ENCODE data around the gene NELFE.
"Not testable (repeated sequence)": the region's sequence is repeated elsewhere in the genome, so short reads cannot be mapped to it uniquely, and the experiment has no call there.

The NELFE gene

DNA sequence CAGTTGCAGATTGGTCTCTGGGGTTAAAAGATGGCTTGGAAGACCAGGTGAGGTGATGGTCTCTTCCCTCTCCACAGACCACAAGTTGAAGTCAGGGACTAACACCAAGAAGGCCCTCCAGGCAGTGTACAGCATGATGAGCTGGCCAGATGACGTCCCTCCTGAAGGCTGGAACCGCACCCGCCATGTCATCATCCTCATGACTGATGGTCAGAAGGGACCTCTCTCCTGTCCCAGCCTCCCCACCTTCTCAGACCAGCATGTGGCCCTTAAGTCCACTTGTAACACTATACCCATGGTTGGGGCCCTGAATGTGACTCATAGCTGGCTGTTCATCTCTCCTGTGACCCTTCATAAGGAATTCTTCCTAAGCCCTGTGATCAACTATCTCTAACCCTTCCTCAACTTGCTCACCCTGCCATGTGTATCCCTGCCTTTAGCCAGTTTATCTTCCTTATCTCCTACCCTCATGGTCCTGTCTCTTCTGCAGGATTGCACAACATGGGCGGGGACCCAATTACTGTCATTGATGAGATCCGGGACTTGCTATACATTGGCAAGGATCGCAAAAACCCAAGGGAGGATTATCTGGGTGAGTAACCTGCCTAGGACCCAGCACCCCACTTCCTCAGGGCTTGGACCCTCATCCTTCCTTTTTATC is 9.9 kb downstream of the NELFE start:
- DNase-seq (ENCODE audit: low read depth): no peak

DNA sequence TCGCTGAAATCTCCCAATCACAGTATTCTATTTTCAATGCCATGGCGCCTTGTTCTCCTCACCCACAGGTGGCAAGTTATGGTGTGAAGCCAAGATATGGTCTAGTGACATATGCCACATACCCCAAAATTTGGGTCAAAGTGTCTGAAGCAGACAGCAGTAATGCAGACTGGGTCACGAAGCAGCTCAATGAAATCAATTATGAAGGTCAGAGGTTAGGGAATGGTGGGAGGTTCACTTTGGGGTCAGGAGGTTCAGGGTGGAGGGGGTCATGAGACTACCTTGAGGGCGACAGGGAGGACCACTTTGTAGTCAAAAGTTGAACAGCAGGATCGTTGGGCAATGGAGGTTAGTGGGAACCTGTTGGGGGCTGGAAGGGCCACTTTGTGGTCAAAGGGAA is 10.5 kb downstream of the NELFE start:
- no peak for DNase-seq (ENCODE audit: low read depth)

DNA sequence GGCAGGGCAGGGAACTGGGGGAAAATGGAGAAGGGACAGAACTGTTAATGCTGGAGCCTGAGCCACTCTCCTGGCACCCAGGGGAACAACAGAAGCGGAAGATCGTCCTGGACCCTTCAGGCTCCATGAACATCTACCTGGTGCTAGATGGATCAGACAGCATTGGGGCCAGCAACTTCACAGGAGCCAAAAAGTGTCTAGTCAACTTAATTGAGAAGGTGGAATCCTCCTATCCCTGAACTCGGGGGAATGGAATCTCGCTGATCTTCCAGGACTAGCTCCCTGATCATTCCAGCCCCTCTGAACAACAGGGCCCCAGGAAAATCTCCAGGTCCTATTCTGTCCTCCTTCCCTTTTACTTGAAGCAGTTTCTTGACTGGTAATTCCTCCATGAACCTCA is 10.9 kb downstream of the NELFE start:
- DNase-seq (ENCODE audit: low read depth): no peak

DNA sequence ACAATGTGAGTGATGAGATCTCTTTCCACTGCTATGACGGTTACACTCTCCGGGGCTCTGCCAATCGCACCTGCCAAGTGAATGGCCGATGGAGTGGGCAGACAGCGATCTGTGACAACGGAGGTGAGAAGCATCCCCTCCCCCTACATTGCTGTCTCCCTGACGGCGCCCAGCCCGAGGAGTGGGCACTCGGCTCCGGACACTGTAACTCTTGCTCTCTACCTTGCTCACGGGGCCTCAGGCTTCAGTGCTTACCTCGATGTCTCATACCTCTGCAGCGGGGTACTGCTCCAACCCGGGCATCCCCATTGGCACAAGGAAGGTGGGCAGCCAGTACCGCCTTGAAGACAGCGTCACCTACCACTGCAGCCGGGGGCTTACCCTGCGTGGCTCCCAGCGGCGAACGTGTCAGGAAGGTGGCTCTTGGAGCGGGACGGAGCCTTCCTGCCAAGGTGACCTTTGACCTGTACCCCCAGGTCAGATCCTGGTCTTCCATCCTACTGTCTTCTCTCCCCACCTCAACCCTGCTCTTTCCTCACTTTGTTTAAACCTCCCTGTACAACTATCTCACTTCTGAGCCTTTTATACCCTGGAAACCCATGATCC is 11.6 kb downstream of the NELFE start:
- no peak for DNase-seq (ENCODE audit: low read depth)

DNA sequence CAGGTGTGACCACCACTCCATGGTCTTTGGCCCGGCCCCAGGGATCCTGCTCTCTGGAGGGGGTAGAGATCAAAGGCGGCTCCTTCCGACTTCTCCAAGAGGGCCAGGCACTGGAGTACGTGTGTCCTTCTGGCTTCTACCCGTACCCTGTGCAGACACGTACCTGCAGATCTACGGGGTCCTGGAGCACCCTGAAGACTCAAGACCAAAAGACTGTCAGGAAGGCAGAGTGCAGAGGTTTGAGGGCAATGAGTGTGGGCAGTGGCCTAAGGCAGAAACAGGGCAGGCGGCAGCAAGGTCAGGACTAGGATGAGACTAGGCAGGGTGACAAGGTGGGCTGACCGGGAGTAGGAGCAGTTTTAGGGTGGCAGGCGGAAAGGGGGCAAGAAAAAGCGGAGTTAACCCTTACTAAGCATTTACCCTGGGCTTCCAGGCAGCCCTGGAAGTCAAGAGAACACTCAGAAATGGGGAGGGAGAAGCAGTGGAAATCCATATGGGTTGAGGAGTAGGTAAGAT is 12.3 kb downstream of the NELFE start:
- no peak for DNase-seq (ENCODE audit: low read depth)

DNA sequence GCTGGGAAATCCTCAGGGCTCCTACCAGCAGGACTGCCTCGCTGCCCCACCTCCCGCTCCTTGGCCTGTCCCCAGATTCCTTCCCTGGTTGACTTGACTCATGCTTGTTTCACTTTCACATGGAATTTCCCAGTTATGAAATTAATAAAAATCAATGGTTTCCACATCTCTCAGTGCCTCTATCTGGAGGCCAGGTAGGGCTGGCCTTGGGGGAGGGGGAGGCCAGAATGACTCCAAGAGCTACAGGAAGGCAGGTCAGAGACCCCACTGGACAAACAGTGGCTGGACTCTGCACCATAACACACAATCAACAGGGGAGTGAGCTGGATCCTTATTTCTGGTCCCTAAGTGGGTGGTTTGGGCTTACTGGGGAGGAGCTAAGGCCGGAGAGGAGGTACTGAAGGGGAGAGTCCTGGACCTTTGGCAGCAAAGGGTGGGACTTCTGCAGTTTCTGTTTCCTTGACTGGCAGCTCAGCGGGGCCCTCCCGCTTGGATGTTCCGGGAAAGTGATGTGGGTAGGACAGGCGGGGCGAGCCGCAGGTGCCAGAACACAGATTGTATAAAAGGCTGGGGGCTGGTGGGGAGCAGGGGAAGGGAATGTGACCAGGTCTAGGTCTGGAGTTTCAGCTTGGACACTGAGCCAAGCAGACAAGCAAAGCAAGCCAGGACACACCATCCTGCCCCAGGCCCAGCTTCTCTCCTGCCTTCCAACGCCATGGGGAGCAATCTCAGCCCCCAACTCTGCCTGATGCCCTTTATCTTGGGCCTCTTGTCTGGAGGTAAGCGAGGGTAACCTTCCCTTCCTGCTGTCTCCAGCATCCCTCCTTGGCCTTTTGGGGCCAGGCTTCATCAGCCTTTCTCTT is 13.0 kb downstream of the NELFE start, which contains the start of gene CFB:
Gene CFB, plus strand, starts transcription at position 589 of the 863 bp plus-strand sequence. Its CDS starts 127 bp downstream, at position 716.
- no peak for DNase-seq (ENCODE audit: low read depth)

DNA sequence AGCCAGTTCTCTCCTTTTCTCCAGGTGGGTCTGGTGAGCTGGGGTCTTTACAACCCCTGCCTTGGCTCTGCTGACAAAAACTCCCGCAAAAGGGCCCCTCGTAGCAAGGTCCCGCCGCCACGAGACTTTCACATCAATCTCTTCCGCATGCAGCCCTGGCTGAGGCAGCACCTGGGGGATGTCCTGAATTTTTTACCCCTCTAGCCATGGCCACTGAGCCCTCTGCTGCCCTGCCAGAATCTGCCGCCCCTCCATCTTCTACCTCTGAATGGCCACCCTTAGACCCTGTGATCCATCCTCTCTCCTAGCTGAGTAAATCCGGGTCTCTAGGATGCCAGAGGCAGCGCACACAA is 13.6 kb downstream of the NELFE start:
- DNase-seq (ENCODE audit: low read depth): no peak

DNA sequence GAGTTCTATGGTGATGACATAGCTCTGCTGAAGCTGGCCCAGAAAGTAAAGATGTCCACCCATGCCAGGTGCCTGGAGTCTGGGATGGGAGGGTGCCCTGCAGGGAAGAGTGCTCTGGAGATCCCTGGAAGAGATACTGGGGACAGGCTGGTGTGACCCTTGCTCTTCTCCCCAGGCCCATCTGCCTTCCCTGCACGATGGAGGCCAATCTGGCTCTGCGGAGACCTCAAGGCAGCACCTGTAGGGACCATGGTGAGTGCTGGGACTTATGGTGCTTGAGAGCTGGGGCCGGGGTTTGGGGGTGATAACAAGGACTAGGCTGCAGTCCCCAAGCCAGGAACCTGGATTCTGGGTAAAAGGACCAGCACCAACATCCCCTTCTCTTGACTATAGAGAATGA is 15.0 kb downstream of the NELFE start:
- no peak for DNase-seq (ENCODE audit: low read depth)

DNA sequence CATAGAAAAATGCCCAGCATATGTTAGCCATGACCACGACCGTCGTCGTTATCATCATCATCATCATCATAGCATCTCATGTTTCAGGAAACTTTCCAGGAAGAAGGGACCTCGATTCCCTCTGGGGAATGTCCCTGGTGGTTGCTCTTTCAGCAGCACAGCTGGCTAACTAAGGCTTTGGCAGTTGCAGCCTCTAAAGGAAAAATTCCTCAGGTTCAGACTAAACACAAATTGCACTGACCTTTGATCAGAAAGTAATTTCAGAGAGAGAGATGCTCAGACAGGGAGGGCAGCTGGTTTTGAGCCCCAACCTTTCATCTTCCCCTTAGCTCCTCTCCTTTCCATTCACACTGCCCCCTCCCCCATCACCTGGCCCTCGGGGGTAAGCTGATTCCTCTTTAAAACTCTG is 18.5 kb downstream of the NELFE start:
- DNase-seq (ENCODE audit: low read depth): no peak

DNA sequence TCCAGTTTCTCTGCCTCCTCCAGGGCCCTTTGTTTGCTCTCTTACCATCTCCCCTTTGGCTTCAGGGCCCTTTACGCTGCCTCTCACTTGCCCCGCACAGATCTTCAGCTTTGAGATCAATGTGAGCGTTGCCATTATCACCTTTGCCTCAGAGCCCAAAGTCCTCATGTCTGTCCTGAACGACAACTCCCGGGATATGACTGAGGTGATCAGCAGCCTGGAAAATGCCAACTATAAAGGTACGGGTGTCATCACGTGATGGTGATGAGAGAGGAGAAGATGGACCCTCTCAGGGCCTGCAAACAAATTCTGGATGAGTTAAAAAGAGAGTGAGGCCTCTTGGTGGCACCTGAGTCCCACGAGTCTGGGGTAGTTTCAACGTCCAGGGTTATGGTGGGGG is 22.9 kb downstream of the NELFE start:
- DNase-seq (ENCODE audit: low read depth): no peak

DNA sequence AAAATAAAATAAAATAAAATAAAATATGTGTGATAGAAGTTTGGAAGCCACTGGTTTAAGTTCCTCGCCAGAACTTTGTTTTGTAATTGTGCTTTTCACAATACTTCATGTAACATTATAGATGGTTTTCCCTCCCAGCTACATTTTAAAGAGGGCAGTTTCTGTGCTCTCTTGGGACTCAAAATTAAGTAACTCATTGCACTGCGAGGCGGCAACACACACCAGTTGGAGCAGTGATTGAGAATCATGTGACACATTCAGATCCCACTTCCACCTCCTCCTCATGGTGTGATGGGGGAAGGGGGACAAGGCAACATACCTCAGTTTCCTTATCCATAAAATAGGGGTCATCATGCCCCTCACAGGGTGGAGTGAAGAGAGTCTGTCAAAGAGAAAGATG is 23.8 kb downstream of the NELFE start:
- DNase-seq (ENCODE audit: low read depth): no peak

DNA sequence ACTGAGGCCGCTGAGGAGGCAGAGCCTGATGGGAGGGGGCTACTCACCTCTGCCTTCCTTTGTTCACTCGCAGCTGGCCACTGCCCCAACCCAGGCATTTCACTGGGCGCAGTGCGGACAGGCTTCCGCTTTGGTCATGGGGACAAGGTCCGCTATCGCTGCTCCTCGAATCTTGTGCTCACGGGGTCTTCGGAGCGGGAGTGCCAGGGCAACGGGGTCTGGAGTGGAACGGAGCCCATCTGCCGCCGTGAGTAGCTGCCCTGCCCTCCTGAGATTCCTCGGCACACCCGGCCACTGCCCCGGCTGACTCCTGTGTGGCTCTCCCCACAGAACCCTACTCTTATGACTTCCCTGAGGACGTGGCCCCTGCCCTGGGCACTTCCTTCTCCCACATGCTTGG is 25.2 kb downstream of the NELFE start:
- no peak for DNase-seq (ENCODE audit: low read depth)

DNA sequence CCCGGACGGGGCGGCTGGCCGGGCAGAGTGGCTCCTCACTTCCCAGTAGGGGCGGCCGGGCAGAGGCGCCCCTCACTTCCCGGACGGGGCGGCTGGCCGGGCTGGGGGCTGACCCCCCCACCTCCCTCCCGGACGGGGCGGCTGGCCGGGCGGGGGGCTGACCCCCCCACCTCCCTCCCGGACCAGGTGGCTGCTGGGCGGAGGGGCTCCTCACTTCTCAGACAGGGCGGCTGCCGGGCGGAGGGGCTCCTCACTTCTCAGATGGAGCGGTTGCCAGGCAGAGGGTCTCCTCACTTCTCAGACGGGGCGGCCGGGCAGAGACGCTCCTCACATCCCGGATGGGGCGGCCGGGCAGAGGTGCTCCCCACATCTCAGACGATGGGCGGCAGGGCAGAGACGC is 26.6 kb downstream of the NELFE start:
- DNase-seq (ENCODE audit: low read depth): not testable (repeated sequence)

DNA sequence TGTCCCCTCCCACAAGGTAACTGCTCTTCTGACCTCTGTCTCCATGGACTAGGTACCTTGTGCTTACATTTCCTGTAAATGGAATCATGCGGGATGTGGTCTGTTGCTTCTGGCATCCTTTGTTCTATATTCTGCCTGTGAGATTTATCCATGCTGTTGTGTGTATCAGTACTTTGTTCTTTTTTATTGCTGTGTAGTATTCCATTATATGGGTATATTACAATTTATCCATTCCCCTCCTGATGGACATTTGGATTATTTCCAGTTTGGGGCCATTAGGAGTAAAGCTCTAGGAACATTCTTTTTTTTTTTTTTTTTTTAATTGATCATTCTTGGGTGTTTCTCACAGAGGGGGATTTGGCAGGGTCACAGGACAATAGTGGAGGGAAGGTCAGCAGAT is 27.8 kb downstream of the NELFE start:
- no peak for DNase-seq (ENCODE audit: low read depth)

DNA sequence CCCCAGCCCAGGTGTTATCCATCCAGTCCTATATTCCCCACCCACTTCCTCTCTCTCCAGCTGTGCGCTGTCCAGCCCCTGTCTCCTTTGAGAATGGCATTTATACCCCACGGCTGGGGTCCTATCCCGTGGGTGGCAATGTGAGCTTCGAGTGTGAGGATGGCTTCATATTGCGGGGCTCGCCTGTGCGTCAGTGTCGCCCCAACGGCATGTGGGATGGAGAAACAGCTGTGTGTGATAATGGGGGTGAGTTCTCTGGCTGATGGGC is 30.2 kb downstream of the NELFE start:
- no peak for DNase-seq (ENCODE audit: low read depth)

DNA sequence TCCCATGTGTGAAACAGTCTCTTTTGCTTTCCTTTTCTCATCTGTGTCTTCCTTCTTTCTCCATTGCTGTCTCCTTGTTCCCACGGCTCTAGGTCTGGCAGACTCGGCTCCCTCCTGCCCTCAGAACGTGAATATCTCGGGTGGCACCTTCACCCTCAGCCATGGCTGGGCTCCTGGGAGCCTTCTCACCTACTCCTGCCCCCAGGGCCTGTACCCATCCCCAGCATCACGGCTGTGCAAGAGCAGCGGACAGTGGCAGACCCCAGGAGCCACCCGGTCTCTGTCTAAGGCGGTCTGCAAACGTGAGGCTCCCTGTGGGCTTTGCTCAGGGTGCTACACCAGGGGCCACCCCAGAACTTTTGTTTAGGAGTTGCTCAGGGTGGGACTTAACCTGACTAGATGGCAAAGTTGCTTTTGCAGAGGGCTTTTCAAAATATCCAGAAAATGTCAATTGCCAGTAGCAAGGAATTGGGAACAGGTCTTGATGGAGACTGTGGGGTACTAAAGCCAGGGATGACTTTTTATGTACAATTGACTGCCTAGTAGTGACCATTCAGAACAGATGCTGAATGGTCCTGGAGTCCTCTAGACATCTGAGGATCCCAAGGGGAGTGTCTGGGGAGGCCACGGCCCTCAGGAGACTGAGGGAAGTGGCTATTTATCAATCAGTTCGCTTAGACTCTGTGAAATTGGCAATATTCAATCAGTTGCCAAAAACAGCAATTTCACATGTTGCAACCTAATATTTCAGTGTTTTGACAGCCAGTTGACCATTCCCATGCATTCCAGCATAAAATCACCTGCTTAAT is 30.7 kb downstream of the NELFE start:
- no peak for DNase-seq (ENCODE audit: low read depth)

DNA sequence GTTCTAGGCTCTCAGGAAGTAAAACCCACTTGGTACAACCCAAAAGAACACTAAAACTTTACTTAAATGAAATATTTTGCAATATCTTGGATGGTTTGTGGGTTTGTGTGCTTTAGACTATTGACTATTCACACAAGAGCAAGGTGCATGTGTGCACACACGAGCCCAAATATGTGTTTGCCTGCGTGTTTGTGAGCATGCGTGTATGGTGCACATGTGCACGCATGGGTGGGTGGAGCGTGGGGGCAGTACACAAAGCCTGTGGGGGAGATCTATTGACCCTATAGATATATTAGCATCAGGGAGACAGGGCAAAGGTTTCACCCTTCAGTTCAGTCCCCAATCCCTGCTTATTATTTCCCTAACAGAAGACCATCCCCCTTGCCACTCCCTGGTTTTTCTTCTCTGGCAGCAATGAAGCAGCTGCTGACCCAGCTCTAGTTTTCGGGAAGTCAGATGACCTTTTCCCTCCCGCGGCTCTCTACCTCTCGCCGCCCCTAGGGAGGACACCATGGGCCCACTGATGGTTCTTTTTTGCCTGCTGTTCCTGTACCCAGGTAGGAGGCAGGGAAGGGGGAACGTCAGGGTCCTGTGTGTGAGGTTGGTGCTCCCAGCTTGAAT is 31.4 kb downstream of the NELFE start, which contains the start of gene C2:
Gene C2, plus strand, starts transcription at position 476 of the 621 bp plus-strand sequence. Its CDS starts 36 bp downstream, at position 512.
- no peak for DNase-seq (ENCODE audit: low read depth)

DNA sequence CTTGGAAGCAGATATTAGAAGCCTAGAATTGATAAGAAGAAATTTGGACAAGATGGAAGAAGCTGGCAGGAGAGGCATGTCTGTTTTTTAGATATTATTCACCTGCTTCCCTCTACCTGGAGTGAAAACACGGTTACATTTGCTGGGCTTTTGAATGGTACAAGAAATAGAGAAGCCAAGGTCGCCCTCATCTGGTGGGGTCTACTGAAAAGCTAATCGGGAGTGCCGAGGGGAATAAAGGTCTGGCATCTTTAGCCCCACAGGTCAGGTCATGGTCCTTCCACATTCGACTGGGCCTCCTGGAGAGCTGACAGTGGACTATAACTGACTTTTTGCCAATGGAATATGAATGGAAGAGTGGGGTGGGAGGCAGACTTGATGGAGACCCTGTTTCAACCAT is 35.8 kb downstream of the NELFE start:
- DNase-seq (ENCODE audit: low read depth): no peak

DNA sequence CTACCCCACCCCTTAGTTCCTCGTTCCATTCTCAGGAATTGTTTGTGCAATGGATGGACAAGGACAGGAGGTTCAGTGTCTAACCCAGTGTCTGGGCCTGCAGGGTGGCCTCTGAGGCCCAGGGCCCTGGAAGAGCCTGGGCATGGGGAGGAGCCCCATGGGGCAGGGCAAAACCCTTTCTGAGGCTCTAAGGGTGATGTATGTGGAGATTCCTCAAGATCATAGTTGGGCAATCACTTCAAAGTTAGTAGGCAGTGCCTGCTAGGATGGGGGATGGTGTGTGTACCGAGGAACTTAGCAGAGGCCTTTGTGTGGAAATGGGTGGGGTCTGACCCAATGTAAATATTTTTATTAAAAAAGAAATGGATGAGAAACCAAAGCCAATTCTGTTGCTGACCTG is 38.0 kb downstream of the NELFE start:
- DNase-seq (ENCODE audit: low read depth): no peak

DNA sequence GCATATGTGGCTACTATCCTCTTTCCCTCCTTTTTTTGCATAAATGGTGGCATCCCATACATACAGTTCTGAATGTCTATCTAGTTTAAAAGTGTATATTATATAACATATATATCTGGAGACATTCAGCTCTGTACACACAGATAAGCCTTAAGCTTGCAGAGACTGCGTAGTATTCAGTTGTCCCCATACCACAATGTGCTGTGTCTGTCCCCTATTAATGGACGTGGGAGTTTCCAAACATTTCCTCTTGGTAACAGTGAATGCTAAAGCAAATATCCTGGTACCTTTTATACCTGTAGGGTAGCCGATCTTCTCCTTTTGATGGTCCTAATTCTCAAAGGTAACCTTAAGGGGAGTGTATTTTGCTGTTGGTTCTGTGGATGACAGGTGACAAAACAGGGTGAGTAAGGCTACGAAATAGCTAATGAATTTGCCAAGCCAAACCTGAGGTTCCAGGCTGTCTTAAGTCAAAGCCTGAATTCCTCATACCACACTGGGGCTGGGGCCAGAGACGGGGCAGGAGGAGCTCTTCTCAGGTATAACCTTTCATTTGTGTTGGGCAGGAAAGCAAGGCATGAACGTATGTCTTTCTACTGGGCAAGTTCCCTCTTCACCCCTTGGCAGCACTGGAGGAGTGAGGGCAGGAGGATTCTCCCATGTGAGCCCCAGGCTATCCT is 39.0 kb downstream of the NELFE start:
- no peak for DNase-seq (ENCODE audit: low read depth)

DNA sequence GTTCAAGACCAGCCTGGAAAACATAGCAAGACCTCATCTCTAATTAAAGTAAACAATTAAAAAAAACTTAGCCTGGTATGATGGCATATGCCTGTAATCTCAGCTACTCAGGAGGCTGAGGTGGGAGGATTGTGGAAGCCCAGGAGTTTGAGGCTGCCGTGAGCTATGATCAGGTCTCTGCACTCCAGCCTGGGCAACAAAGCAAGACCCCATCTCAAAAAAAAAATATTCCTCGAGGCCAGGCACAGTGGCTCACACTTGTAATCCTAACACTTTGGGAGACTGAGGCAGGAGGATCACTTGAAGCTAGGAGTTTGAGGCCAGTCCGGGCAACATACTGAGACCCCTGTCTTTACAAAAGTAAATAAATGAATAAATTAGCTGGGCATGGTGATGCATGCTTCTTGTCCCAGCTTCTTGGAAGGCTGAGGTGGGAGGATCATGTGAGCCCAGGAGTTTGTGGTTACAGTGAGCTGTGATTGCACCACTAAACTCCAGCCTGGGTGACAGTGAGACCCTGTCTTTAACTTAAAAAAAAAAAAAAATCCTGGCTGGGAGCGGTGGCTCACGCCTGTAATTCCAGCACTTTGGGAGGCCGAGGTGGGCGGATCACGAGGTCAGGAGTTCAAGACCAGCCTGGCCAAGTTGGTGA is 40.6 kb downstream of the NELFE start:
- DNase-seq (ENCODE audit: low read depth): no peak

Data from activated T-cell treated with anti-CD3 and anti-CD28 coated beads for 48 hours (primary cell).